ENCODE measurements around the gene MRPS31. TPM values are rescaled to one million over a fixed set of nuclear protein-coding genes. Genes with fewer than 3 reads are reported as not detected.
"Not testable (repeated sequence)": the region's sequence is repeated elsewhere in the genome, so short reads cannot be mapped to it uniquely, and the experiment has no call there.

MRPS31 gene
- total RNA-seq, 2 donors from 2014 or later: 19.2 to 19.9 TPM

GRCh38 chr13:40789275-40790153, 18.5 kb upstream of the MRPS31 start, which contains the start of gene SLC25A15:
SLC25A15 (plus strand) TSS chr13:40789611; CDS start chr13:40793227, 3,616 bp downstream.
- Histone ChIP-seq H3K27ac (peak within 1 kb of the TSS; percentile 76 to 83), H3K4me3 (peak within 1 kb of the TSS; percentile 56 to 69), H3K9me3 (no peaks in the 10 kb centered on the region), H3K27me3 (replicated peaks; ENCODE audit: insufficient read depth) (no peaks in the 10 kb centered on the region), H3K36me3 (no peaks in the 10 kb centered on the region), H3K4me1 (replicated peaks) (no peaks in the 10 kb centered on the region)
- intact Hi-C loops (cut with DNase I): loop anchor here (10.0 kb wide), 2 partner anchors 135 to 265 kb away; no protein-coding TSS in a partner anchor
- TF ChIP-seq POLR2A (IDR thresholded peaks at IDR 0.05): peak; percentile 29
- TF ChIP-seq CTCF (IDR thresholded peaks at IDR 0.05): peak in 2 of 4 experiments; percentile 20 to 58
- TF ChIP-seq POLR2AphosphoS5 (IDR thresholded peaks at IDR 0.05): no peak
- DNase-seq (ENCODE audit: low spot score): peak; percentile 31
- under 1% methylated on average over 76 of the region's 101 CpGs for WGBS

GRCh38 chr13:40788540-40789274, 17.7 kb upstream of the MRPS31 start:
- not testable (repeated sequence) for H3K27me3 ChIP-seq (replicated peaks; ENCODE audit: insufficient read depth); H3K4me1 ChIP-seq (replicated peaks); DNase-seq (ENCODE audit: low spot score); H3K9me3 ChIP-seq; H3K36me3 ChIP-seq
- Histone ChIP-seq H3K27ac (peak overlapping the region; percentile 76 to 83), H3K4me3 (peak overlapping the region; percentile 56 to 69)
- WGBS: 60% methylated on average over 18 of the region's 18 CpGs
- intact Hi-C loops (cut with DNase I): loop anchor here (10.0 kb wide), 1 partner anchor 136 kb away; no protein-coding TSS in a partner anchor

- TF ChIP-seq POLR2AphosphoS5 (IDR thresholded peaks at IDR 0.05) (no peak), POLR2A (IDR thresholded peaks at IDR 0.05) (no peak), CTCF (IDR thresholded peaks at IDR 0.05) (no peak)
- Histone ChIP-seq H3K27ac (no peak overlapping the region), H3K9me3 (no peaks in the 10 kb centered on the region), H3K4me3 (no peak overlapping the region), H3K4me1 (replicated peaks) (no peaks in the 10 kb centered on the region), H3K27me3 (replicated peaks; ENCODE audit: insufficient read depth) (no peaks in the 10 kb centered on the region), H3K36me3 (no peaks in the 10 kb centered on the region)
- no peak for DNase-seq (ENCODE audit: low spot score)
- 82% methylated on average over 5 of the region's 5 CpGs for WGBS
- intact Hi-C loops (cut with DNase I): loop anchor here (10.0 kb wide), 1 partner anchor 138 kb away; no protein-coding TSS in a partner anchor
Measured at GRCh38 chr13:40787062-40787461, 16.1 kb upstream of the MRPS31 start.

GRCh38 chr13:40786568-40786996, 15.6 kb upstream of the MRPS31 start:
- DNase-seq (ENCODE audit: low spot score): no peak
- H3K4me3 ChIP-seq: no peak overlapping the region
- H3K27ac ChIP-seq: no peak overlapping the region
- H3K4me1 ChIP-seq (replicated peaks): no peaks in the 10 kb centered on the region
- TF ChIP-seq POLR2A (IDR thresholded peaks at IDR 0.05) (no peak), POLR2AphosphoS5 (IDR thresholded peaks at IDR 0.05) (no peak), CTCF (IDR thresholded peaks at IDR 0.05) (no peak)
- 96% methylated on average over 4 of the region's 4 CpGs for WGBS
- intact Hi-C loops (cut with DNase I): loop anchor here (10.0 kb wide), 1 partner anchor 138 kb away; no protein-coding TSS in a partner anchor
- no peaks in the 10 kb centered on the region for H3K27me3 ChIP-seq (replicated peaks; ENCODE audit: insufficient read depth)
- no peaks in the 10 kb centered on the region for H3K36me3 ChIP-seq
- no peaks in the 10 kb centered on the region for H3K9me3 ChIP-seq

- Histone ChIP-seq H3K27ac (no peak overlapping the region), H3K36me3 (no peaks in the 10 kb centered on the region), H3K9me3 (no peaks in the 10 kb centered on the region), H3K4me3 (no peak overlapping the region), H3K4me1 (replicated peaks) (no peaks in the 10 kb centered on the region), H3K27me3 (replicated peaks; ENCODE audit: insufficient read depth) (no peaks in the 10 kb centered on the region)
- no peak for TF ChIP-seq CTCF (IDR thresholded peaks at IDR 0.05)
- TF ChIP-seq POLR2AphosphoS5 (IDR thresholded peaks at IDR 0.05): no peak
- no peak for DNase-seq (ENCODE audit: low spot score)
- WGBS: 80% methylated on average over 4 of the region's 4 CpGs
- intact Hi-C loops (cut with DNase I): loop anchor here (10.0 kb wide), 1 partner anchor 140 kb away; no protein-coding TSS in a partner anchor
Measured at GRCh38 chr13:40784540-40784939, 13.6 kb upstream of the MRPS31 start.

GRCh38 chr13:40782971-40783370, 12.0 kb upstream of the MRPS31 start:
- not testable (repeated sequence) for H3K4me1 ChIP-seq (replicated peaks); DNase-seq (ENCODE audit: low spot score); H3K9me3 ChIP-seq; H3K27ac ChIP-seq; H3K27me3 ChIP-seq (replicated peaks; ENCODE audit: insufficient read depth); H3K4me3 ChIP-seq; H3K36me3 ChIP-seq
- 90% methylated on average over 1 of the region's 1 CpG for WGBS
- intact Hi-C loops (cut with DNase I): loop anchor here (10.0 kb wide), 1 partner anchor 142 kb away; no protein-coding TSS in a partner anchor

All from prostate gland (tissue), 2 donors.